ENCODE data around the gene SBNO2.

Gene SBNO2

DNA sequence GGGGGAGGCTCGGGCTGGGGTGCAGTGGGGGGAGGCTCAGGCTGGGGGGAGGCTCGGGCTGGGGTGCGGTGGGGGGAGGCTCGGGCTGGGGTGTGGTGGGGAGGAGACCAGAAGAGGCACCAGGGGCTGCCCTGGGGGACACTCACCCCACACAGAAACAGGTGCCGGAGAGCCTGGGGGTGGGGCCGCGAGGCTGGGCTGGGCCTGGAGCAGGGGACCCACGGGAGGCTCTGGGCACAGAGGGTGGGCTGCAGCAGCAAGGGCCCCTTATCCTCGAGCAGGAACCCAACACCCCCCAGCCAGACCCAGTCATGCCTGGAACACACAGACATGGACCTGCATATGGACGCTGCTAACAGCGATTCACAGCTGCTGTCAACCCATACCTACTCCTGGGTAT lies 35.9 kb downstream of the SBNO2 start:
- TF ChIP-seq, protein P1, sequence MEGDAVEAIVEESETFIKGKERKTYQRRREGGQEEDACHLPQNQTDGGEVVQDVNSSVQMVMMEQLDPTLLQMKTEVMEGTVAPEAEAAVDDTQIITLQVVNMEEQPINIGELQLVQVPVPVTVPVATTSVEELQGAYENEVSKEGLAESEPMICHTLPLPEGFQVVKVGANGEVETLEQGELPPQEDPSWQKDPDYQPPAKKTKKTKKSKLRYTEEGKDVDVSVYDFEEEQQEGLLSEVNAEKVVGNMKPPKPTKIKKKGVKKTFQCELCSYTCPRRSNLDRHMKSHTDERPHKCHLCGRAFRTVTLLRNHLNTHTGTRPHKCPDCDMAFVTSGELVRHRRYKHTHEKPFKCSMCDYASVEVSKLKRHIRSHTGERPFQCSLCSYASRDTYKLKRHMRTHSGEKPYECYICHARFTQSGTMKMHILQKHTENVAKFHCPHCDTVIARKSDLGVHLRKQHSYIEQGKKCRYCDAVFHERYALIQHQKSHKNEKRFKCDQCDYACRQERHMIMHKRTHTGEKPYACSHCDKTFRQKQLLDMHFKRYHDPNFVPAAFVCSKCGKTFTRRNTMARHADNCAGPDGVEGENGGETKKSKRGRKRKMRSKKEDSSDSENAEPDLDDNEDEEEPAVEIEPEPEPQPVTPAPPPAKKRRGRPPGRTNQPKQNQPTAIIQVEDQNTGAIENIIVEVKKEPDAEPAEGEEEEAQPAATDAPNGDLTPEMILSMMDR (IDR thresholded peaks at IDR 0.05; ENCODE audit: extremely low read depth, missing control alignments): no peak
- DNase-seq (ENCODE audit: low spot score): no peak

DNA sequence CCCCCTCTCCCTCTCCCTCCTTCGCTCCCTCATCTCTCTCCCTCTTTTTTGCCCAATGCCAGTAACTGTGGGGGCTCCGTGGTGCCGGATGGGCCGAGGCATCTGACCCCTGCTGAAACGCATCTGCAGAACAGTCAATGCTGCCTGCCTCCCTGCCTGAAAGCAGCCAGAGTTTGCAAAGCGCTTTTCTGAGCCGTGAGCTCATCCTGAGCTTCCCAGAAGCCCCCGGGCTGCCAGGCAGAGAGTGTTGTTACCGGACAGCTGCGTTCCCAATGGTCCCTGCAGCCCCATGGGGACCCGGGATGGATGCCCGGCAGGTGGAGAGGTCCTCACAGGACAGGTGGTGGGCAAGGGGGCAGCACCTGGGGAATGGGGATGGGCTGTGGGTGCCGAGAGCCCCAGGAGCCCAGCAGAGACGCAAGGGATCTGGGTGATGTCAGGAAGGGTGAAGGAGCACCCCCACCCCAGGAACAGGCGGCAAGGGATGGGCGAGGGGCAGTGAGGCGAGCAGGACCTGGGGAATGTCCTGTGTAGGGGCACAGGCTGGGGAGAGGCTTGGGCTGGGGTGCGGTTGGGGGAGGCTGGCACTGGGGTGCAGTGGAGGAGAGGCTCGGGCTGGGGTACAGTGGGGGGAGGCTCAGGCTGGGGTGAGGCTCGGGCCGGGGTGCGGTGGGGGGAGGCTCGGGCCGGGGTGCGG lies 37.3 kb downstream of the SBNO2 start:
- TF ChIP-seq, protein P1 (IDR thresholded peaks at IDR 0.05; ENCODE audit: extremely low read depth, missing control alignments): no peak
- DNase-seq (ENCODE audit: low spot score): no peak

DNA sequence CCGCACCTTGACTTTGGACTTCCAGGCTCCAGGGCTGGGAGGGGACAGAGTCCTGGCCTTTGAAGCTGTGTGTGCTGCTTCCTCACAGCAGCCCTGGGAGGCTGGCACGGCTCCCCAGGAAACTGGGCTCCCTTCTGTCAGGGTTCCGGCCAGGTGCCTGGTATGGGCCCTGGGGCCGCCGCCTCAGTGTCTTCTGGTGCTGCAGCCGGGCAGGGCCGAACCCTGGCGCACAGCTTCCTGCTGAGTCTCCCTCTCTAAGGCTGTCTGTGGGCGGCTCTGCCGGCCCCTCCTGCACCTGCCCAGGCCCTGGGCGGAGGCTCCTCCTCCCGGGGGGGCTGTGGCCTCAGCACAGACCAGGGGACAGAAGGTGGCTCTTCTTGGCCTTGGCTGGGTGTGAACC lies 37.9 kb downstream of the SBNO2 start:
- peak; percentile 81 for DNase-seq (ENCODE audit: low spot score)
- TF ChIP-seq, protein P1 (IDR thresholded peaks at IDR 0.05; ENCODE audit: extremely low read depth, missing control alignments): no peak

DNA sequence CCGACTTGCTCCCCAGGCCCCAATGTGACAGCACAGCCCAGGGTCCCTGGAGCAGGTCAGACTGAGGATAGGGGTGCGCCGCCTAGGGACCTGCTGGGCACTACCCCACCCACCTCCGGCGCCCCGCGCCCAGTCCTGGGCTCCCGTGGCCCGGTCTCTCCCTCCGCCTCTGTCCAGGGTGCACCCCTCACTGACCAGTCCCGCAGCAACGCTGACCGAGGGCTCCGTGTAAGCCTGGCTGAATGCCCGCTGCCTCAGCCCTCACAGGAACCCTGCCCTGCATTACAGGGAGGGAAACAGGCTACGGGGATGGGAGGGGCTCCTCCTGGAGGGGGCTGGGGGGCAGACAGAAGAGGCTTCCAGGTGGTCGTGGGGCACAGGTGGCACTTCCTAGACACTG lies 38.6 kb downstream of the SBNO2 start:
- no peak for DNase-seq (ENCODE audit: low spot score)
- TF ChIP-seq, protein P1 (IDR thresholded peaks at IDR 0.05; ENCODE audit: extremely low read depth, missing control alignments): no peak

DNA sequence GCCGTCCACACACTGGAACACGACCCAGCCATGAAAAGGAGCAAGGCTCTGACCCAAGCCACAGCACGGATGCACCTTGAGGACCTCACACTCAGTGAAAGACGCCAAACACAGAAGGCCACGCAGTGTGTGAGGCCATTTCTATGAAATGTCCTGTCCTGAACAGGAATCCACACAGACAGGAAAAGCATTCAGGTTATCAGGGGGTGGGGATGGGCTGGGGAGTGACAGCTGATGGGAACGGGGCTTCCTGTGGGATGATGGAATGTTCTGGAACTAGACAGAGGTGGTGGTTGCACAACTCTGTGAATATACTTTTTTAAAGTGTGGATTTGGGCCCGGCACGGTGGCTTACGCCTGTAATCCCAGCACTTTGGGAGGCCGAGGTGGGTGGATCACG lies 39.6 kb downstream of the SBNO2 start:
- DNase-seq (ENCODE audit: low spot score): no peak
- TF ChIP-seq, protein P1 (IDR thresholded peaks at IDR 0.05; ENCODE audit: extremely low read depth, missing control alignments): no peak

DNA sequence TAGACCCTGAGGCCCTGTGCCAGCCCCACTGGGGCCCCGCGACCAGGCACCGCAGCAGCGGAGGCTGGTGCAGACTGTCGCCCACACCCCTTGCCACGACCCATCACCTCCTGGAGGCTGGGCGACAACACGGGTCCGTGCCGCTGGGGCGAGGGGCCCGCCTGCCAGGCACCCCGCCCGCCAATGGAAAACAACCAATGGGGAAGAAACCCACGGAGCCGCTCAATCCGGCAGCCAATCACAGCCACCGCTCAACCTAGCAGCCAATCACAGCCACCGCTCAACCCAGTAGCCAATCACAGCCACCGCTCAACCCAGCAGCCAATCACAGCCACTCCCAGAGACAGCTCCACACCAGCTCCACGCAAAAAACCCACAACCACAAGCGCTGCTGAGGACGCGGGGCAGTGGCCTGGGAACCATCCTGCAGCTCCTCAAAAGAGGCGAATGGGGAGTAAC lies 40.6 kb downstream of the SBNO2 start:
- peak; percentile 97 for DNase-seq (ENCODE audit: low spot score)
- TF ChIP-seq, protein P1 (IDR thresholded peaks at IDR 0.05; ENCODE audit: extremely low read depth, missing control alignments): no peak

DNA sequence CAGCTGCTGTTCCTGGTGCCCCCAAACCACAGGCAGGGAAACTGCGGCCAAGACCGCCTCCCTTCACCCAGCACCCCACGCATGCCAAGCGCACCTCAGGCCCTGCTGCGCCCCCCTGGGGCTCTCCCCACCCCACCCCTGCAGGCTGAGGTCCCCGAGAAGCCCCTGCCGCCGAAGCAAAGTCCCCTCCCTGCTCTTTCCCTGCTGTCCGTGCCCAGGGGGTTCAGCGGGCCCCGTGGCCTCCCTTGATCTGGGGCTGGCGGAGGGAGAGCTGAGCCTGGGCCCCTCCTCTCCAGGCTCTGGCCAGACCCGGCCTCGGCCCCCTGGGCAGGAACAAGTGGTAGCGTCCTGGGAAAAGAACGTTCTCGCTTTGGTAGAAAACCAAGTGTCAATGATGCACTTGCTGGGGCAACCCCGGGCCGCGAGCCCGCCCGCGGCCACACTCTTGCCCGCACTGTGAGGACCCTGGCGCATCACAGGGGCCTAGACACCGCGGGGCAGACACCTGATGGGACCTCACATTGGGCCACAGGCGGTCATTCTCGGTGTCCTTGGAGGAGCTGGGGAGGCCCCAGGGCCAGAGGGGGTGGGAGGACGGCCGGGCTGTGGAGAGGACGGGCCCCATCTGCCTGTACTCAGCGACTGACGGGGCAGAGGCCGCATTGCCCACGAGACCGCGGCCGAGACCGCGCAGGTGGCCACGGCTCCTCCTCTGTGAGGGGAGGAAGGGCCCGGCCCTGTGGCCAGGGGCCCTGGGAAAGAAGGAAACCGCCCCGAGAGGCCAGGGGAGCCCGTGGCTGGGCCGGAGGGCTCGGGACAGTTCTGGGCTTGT lies 41.3 kb downstream of the SBNO2 start:
- no peak for DNase-seq (ENCODE audit: low spot score)

More for the DNA sequence above, 41.3 kb downstream of the SBNO2 start:
- TF ChIP-seq, protein P1 (IDR thresholded peaks at IDR 0.05; ENCODE audit: extremely low read depth, missing control alignments): no peak
